PC-9 (cell line): ENCODE measurements around the gene GRK7.

ENCODE experiments used
- CTCF ChIP-seq: fragments of 200-600 bp; sonication (generic); conservative IDR thresholded peaks from 2 replicates; pipeline ENCODE4 v1.6.1; 2017; ENCODE audit warnings: mixed run types, antibody characterized with exemption, mild to moderate bottlenecking, moderate library complexity
- EZH2 ChIP-seq: fragments of 200-600 bp; sonication (generic); IDR thresholded peaks from 2 replicates; pipeline ENCODE4 v1.8.0; 2017; ENCODE audit warnings: antibody characterized with exemption, low read depth

- TF ChIP-seq CTCF (no peak), EZH2 (no peak)
Measured at GRCh38 chr3:141754032-141754431, 9.2 kb upstream of the GRK7 start.
